ENCODE results near the gene MSRB1. TPM values are rescaled to one million over a fixed set of nuclear protein-coding genes. Genes with fewer than 3 reads are reported as not detected.

The MSRB1 gene
- total and polyA plus RNA-seq, 2 of the 13 experiments (the other 11 are each of a cell fraction or from before 2014, with no cell fraction given): 32.1 to 75.4 TPM

DNA sequence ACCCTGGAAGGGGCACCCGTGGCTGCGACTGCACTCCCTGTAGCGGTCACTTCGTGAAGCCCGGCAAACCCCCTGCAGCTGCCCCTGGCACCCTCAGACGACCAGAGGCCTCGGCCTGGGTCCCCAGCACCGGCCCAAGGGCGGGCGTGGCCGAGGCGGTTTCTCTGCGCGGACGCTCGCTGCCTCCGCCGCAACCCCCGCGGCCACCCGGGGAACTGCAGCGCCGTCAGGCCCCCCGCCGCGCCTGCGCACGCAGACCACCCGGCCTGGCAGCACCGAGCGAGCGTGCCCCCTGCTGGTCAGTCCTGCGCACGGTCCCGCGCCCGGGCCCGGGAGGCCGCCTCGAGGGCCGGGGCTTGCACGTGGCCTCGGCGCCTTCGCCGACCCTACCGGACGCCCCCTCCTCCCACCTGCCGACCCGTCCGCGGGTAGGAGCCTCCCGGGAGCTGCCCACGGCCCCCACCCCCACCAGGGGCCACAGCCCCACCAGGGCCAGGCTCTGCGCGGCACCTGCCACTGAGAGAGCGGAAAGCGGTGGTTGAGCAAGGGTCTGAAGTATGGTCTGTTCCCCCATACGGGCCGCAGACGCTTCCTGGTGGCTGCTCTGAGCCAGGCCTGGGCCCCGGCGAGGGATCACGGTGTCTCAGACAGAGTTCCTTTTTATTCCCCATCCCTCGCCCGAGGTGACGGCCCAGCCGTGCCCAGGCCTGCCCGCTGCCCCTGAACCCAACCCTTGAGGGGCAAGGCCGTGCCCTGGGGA is 13.2 kb downstream of the MSRB1 start (continued):
- peak; percentile 92; the same call in 1 of the 2 replicates for TF ChIP-seq DNMT1 (CRISPR knock-in tag; IDR thresholded peaks at IDR 0.05)
- TF ChIP-seq NFATC3 (CRISPR knock-in tag; IDR thresholded peaks at IDR 0.05): no peak
- no peak for TF ChIP-seq ZNF260 (CRISPR knock-in tag; IDR thresholded peaks at IDR 0.05; ENCODE audit: borderline replicate concordance, low read depth)
- TF ChIP-seq ZNF367 (CRISPR knock-in tag; IDR thresholded peaks at IDR 0.05; ENCODE audit: borderline replicate concordance): peak; percentile 24; the same call in 1 of the 2 replicates
- no peak; the same call in 1 of the 2 replicates for TF ChIP-seq ZMAT3 (CRISPR knock-in tag; conservative IDR thresholded peaks at IDR 0.05)
- TF ChIP-seq BRD4 (CRISPR knock-in tag; IDR thresholded peaks at IDR 0.05): peak; percentile 85; the same call in 1 of the 2 replicates
- no peak for TF ChIP-seq MAFK (conservative IDR thresholded peaks at IDR 0.05 in 1 of 2, IDR thresholded peaks at IDR 0.05 in 1 of 2; ENCODE audit: low read length in 2 of 2)
- no peak for TF ChIP-seq ZNF567 (CRISPR knock-in tag; IDR thresholded peaks at IDR 0.05; ENCODE audit: borderline replicate concordance)
- TF ChIP-seq NKX3-1 (CRISPR knock-in tag; IDR thresholded peaks at IDR 0.05): no peak
- no peak; the same call in 1 of the 2 replicates for TF ChIP-seq ZBTB7A (CRISPR knock-in tag; IDR thresholded peaks at IDR 0.05)
- TF ChIP-seq TFDP1 (CRISPR knock-in tag; IDR thresholded peaks at IDR 0.05; ENCODE audit: borderline replicate concordance): peak; percentile 98
- TF ChIP-seq, protein P1, sequence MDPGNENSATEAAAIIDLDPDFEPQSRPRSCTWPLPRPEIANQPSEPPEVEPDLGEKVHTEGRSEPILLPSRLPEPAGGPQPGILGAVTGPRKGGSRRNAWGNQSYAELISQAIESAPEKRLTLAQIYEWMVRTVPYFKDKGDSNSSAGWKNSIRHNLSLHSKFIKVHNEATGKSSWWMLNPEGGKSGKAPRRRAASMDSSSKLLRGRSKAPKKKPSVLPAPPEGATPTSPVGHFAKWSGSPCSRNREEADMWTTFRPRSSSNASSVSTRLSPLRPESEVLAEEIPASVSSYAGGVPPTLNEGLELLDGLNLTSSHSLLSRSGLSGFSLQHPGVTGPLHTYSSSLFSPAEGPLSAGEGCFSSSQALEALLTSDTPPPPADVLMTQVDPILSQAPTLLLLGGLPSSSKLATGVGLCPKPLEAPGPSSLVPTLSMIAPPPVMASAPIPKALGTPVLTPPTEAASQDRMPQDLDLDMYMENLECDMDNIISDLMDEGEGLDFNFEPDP (CRISPR knock-in tag; conservative IDR thresholded peaks at IDR 0.05): no peak
- no peak for TF ChIP-seq ONECUT2 (CRISPR knock-in tag; IDR thresholded peaks at IDR 0.05)
- no peak for TF ChIP-seq ZNF282 (IDR thresholded peaks at IDR 0.05; ENCODE audit: partially characterized antibody)
- TF ChIP-seq NFRKB (IDR thresholded peaks at IDR 0.05): no peak
- TF ChIP-seq, protein P2, sequence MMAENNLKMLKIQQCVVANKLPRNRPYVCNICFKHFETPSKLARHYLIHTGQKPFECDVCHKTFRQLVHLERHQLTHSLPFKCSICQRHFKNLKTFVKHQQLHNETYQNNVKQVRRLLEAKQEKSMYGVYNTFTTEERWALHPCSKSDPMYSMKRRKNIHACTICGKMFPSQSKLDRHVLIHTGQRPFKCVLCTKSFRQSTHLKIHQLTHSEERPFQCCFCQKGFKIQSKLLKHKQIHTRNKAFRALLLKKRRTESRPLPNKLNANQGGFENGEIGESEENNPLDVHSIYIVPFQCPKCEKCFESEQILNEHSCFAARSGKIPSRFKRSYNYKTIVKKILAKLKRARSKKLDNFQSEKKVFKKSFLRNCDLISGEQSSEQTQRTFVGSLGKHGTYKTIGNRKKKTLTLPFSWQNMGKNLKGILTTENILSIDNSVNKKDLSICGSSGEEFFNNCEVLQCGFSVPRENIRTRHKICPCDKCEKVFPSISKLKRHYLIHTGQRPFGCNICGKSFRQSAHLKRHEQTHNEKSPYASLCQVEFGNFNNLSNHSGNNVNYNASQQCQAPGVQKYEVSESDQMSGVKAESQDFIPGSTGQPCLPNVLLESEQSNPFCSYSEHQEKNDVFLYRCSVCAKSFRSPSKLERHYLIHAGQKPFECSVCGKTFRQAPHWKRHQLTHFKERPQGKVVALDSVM (CRISPR knock-in tag; IDR thresholded peaks at IDR 0.05): peak; percentile 73; the same call in 1 of the 2 replicates
- TF ChIP-seq CC2D1A (CRISPR knock-in tag; IDR thresholded peaks at IDR 0.05): no peak
- no peak for TF ChIP-seq JUND (CRISPR knock-in tag; IDR thresholded peaks at IDR 0.05)
- no peak for TF ChIP-seq HNRNPLL (IDR thresholded peaks at IDR 0.05; ENCODE audit: low read depth, low read length, poor library complexity, severe bottlenecking)
- TF ChIP-seq ZNF33A (CRISPR knock-in tag; IDR thresholded peaks at IDR 0.05; ENCODE audit: borderline replicate concordance): no peak
- peak; percentile 76 for TF ChIP-seq THAP11 (CRISPR knock-in tag; IDR thresholded peaks at IDR 0.05)
- TF ChIP-seq ZNF337 (CRISPR knock-in tag; IDR thresholded peaks at IDR 0.05; ENCODE audit: borderline replicate concordance, low read depth): no peak
- no peak for TF ChIP-seq REL (CRISPR knock-in tag; conservative IDR thresholded peaks at IDR 0.05)
- TF ChIP-seq HIVEP1 (CRISPR knock-in tag; IDR thresholded peaks at IDR 0.05): no peak
- TF ChIP-seq, protein P3, sequence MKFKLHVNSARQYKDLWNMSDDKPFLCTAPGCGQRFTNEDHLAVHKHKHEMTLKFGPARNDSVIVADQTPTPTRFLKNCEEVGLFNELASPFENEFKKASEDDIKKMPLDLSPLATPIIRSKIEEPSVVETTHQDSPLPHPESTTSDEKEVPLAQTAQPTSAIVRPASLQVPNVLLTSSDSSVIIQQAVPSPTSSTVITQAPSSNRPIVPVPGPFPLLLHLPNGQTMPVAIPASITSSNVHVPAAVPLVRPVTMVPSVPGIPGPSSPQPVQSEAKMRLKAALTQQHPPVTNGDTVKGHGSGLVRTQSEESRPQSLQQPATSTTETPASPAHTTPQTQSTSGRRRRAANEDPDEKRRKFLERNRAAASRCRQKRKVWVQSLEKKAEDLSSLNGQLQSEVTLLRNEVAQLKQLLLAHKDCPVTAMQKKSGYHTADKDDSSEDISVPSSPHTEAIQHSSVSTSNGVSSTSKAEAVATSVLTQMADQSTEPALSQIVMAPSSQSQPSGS (CRISPR knock-in tag; IDR thresholded peaks at IDR 0.05): peak; percentile 18; the same call in 1 of the 2 replicates

Data from HepG2 (cell line).